Measurements from ENCODE around the gene CACNA1D.

CACNA1D gene

DNA sequence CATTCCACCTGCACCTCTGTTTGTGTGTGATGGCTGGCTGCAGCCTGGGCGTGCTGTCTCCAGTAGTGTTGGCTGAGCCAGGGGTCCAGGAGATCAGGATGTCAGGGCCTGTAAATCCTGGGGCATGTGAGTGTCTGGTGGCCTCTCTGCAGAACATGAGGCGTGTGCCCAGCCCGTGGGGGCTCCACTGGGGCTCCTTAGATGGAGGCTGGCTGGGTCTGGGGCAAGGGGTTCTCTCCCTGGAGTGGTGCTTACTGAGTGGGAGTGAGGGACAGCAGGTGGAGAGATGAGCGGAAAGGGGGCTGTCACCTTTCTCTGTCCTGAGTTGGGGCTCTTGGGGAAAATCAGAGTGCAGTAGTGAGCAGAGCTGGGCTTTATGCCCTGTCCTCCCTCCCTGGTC lies 199.6 kb downstream of the CACNA1D start:
- DNase-seq = no peak

DNA sequence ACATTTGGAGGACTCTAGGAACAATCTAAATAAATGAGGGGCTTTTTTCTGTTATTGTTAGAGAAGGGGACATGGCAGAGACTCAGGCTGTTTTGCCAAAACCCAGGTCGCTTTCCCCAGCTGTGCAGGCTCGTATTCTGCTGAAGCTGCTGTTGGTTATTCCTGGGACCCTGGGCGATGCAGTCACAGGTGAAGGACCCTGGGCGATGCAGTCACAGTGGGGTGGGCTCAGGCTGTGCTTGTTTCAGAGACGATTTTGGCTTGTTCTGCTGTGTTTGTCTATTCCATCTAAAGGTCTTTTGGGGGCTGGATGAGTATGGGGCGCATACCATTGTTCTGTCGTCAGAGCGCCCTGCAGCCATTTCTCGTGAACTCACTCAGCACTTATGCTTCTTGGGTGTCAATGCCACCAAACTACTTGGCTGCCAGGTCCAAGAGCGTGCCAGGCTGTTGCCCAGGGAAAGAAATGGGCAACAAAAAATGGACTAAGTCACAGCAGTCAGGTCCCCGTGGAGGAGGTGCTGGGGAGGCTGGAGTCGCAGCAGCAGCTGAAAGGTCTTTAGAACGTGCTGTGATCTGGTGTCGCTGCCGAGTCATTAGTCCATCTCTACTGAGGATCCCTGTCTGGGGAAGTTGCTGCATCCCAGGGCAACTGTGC lies 200.4 kb downstream of the CACNA1D start:
- no peak for DNase-seq

DNA sequence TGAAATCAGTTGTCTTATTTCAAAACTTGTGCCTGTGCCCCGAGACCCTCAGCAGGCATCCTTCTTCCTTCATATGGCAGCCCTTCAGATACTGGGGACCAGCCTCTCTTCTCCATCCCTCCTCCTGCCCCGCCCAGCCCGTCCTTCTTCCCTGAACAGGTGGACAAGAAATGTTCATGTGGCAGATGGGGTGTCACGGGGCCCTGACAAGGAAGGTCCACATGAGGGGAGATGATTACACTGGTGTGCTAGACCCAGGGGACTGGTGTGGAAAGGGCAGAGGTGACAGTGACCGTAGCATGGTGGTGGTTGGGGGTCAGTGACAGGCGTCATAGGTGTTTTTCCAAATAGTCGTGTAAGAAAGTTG lies 200.9 kb downstream of the CACNA1D start:
- DNase-seq = no peak

DNA sequence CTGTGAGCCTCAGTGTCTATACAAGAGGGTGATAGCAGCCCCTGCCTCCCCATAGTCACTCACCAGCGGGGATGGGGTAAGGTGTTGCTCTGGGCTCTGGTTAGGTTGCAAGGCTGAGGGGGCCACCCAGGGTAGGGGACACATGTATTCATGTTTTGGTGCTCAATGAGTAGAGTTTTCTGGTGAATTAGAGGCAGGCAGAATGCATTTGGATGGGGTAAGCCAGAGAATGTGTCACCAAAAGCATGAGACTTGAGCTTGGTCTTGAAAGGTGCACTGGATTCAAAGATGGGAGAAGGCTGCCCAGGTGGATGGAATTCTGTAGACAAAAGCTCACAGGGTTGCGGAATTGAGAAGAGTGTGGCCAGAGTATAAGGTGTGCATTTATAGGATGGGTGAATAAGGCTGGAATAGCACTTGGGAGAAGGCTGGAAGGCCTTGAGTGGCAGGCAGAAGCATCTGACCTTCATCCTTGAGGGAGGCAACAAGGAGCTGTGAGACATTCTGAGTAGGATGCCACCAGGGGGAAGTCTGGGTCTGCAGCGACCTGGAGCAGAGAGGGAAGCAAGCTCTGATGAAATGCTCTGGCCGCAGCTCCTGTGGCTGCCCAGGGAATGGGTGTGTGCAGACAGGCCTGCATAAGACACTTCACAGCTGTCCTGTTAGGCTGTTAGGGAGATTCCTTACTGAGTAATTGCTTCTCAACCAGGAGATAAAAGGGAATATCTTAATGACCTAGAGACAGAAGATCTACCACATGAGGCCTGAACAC lies 202.2 kb downstream of the CACNA1D start:
- no peak for DNase-seq

DNA sequence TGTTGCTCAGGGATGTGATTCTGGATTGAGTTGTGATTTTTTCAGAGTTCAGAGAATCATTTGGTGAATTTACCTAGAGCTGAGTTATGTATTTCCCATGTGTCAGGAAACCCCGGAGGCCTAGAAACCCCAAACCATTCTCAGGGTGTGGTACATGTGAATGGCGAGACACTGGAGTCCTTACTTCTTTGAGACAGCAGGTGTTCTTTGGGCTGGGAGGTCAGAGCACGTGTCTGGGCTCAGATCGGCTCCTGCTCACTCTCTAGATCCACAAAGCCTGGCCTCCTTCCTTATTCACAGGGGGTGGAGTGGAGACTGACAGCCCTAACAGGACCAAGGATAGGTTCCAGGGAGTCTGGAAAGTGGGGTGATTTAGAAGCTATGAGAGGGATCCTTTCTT lies 206.0 kb downstream of the CACNA1D start:
- DNase-seq = no peak

DNA sequence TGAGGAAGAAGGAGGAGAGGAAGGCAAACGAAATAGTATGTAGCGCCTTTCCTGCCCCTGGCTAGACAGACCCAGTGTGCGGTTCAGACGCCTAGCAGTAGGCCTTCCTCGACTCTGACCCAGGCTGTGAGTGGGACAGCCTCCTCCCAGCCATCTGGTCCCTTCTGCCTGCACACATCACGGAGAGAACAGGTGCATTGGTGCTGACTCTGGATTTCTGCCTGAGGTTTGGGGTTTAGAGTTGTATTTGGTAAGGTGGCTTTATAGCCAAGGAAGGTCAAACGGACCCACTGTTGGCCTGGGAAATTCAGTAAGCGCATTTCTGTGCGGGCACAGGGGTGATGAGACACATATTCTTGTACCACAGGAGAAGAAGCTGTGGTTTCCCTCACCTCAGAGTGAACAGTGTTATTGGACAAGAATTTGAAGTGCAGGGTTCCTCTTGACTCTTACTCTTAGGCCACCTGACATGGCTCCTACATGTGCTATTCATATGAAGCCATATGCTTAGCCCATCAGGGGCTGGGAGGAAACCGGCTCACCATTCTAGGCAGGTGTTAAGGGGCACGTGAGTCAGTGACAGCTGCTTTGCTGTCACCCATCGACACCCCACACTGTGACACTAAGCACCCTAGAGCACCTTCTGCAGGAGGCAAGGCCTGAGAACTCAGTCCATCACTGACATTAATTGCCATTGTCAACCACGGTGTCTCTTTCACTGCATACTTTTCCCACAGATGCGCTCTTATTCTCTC lies 208.5 kb downstream of the CACNA1D start:
- DNase-seq = no peak

DNA sequence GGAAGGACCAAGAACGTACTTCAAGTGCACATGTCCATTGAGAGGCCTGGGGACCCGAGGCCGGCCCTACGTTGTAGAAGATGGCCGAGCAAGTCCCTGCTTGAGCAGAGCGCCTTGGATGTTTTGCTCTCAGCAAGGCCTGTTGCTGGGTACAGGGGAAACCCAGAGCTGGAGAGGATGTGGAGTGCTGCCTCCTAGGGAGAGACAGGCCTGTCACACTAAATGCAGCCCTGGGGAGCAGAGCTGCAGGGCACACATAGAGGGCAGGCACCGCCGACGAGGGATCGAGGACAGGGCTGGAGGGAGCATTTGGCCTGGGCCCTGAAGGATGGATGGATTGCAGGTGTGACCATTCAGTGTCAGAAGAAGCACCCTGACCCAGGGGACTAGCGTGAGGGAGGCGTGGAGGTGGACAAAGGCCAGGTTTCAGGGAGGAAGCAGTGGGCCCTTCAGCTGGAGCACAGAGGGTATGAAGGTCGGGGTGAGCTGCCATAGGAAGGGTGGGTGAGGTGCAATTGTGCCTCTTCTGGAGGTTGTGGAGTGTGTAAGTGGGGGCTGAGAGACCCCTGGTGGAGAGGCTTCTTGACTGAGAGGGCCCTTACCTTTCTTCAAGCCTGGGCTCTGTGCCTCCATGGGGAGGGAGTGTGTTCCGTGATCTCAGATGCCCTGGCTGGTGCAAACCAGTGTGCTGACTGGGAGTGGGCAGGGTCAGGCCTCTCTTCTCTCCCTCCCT lies 209.4 kb downstream of the CACNA1D start:
- DNase-seq = no peak

DNA sequence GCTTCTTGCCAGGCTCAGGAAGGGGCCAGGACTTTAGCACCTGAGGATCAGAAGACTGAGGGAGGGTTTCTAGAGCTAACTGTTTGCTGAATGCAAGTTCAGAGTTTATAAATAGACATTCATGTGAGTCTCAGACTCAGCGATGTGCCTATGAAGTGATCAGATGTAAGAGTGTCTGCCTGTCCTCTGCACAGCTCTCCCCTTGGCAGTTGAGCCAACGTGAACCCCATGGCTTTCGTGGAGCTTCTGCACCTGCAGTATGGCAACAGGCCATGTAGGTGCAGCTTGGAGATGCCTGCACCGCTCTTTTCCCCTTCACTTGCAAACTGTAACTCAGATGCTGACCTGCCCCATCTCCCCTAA lies 209.9 kb downstream of the CACNA1D start:
- no peak for DNase-seq

DNA sequence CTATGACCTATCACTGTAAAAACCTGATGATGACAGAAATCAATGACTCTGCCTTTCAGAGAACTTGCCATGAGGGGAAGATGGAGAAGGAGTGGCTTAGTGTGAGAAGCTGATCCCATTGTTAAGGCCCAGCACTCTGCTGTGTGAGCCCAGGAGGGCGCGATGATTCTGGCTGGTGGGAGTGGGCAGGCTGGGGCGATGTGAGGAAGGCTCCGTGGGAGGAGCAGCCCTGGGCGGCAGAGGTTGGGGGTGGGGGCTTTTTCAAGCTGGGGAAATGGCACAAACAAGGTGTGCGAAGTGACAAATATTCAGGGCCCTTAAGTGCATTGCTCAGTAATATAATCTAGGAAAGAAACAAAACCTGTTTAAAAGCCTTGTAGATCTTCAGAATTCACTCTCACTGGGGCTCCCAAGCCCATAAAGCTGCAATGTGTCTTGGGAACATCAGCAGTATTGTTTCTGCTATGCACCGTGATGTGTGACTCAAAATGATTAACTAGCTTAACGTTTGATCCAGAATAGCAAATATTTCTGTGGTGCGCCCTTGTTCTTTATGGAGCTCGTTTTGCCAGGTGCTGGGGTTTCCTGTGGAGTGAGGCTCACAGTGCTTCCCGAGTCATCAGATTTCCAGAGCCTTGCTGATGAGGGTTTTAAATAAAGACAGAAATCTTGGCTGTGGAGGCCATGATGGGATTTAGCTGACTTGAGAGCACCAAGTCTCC lies 210.8 kb downstream of the CACNA1D start:
- DNase-seq = no peak

DNA sequence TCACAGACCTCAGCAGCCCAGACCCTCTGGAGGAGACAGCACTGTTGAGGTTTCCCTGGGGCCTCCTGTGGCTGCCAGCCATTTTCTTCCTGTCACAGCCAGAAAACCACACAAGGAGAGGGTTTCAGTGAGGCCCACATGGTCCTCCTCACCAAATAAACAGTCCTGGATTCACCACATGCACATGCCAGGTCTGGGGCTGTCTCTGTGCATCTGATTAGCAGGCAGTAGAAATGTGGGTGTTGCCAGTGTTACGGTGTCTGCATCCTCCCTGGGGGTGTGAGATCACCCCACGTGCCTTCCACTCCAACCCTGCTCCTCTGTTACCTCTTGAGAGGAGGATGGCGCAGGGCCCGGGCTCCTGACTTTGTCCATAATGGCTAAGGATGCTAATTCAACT lies 211.4 kb downstream of the CACNA1D start:
- no peak for DNase-seq

DNA sequence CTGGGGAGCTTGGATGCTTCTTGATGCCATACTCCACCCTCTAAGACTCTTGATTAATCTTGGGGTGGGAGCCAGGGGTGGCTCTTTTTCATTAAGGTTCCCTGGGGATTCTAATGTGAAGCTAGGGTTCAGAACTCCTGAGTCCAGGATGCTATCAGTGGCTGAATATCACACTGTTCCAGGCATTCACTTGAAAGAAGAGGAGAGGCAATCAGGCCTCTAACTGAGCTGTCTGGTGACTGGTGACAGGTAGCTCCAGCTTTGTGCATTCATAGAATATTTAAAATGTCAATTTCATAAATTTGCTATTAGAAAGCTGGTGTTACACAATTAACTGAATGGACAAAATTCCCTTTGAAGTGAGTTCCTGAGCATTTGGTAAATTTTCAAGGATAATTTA lies 212.8 kb downstream of the CACNA1D start:
- no peak for DNase-seq

DNA sequence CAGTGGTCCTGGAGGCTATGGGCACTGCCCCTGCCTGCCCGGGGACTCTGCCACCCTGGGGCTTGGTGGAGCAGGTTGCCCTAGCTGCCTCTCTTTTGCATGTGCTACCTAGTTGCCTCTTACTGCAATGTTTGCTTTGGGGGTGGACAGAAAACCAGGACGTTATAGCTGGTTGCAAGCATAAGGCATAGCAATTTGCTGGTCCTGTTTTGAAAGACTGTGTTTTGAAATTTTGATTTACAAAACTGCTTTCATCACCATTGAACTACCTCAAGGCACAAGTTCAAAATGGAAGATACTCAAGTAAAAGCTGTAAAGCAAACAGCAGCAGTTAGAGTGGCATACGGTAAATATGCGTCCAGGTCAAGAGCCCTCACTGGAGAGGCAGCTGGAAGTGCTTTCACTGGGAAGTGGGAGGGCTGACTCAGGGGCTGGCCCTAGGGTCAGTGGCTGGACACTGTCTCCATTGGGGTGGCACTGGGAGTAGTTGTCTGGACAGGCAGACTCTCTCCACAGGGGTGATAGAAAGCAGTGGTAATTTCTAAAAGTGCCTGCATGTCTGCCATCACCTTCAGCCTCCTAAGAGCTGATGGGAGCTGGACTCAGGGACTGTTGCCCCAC lies 213.7 kb downstream of the CACNA1D start:
- no peak for DNase-seq

DNA sequence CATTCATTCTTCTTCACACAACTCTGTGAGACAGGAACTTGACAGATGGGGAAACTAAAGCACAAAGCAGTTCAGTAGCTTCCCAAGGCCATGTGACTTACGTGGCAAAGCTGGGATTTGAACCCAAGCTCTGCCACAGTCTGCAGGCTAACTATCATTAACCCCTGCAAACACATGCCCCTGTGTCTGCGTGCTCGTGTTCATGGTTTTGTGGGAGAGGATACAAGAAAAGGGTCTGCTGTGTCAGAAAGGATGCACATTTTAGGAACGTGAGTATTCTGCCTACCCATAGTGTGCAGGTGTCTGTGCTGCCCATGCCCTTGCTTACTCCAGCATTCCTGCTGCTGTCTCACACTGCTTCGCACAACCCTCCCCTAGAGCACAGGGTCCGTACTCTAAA lies 214.8 kb downstream of the CACNA1D start:
- no peak for DNase-seq

DNA sequence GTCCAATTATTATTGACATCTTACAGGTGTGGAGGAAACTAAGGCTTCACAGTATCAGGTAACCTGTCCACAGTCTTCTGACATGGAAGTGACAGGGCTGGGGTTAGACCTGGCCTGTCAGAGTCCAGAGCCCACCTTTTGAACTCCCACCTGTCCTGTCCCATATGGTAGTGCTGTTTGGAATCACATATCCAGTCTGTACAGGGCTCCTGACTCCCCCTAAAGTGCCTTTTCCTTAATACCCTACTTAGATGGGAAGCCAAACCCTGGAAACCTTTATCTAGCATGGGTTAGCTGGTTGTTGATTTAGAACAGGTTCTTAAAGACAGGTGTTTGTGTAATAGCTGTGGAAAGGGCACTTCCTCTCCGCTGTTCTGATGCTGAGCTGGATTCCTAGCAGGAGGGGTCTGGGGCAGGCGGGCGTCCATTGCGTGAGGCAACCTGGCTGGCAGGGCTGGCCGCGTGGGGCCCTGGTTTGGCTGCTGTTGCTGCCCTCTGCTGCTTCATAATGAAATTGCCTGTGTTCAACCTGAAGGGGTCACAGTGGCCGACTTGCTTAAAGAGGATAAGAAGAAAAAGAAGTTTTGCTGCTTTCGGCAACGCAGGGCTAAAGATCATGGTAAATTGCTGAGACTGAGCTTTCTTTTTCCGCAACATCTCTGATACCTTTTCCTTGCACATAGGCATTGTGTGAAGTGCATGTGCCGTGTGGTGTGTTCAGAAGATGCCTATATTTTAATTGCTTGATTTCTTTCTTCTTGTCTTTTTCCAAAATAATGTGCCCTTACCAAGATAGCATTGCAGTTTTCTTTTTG lies 215.7 kb downstream of the CACNA1D start:
- peak; percentile 90 for DNase-seq

DNA sequence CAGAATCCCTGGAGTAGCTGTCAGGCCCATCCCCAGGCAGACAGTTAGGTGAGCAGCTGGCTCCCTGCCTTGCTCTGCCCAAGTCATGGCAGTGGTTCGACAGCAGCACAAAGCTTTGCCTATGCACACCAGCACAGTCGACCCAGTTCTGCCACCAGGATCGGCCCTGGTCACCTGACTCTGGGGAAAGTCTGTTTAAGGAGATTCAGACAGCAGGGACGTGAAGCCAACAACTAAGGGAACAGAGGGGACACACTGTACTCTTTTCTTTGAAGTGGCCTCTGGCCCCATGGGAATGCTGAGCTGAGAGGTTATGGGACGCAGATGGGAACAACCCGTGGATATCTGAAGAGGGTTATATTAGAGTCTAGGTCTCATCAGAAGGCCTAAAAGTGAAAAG lies 217.0 kb downstream of the CACNA1D start:
- DNase-seq = no peak

DNA sequence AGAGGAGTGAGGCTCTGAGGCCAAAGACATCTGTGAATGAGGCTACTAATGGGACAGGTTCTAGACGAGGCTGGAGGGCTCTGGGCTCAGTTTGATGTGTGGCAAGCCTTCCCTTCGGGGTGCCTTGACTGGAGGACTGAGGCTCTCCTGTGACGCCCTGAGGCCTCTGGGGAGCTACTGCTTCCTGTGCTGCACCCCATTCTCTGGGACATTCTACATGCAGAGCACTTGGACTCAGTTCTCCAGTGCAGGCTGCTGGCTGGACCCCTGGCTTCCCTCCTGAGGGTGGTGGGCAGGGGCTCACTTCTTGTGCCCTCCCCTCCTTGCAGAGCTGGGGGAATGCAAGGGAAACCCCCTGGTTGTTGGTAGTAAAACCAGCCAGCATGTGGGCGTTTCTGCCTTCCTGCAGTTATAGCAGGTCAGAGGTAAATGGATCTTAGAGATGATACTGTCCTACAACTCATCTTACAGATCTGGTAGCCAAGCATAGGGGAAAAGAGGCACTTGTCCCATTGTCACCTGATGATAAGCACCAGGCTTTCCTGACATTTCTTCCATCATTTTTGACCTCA lies 218.5 kb downstream of the CACNA1D start:
- no peak for DNase-seq

DNA sequence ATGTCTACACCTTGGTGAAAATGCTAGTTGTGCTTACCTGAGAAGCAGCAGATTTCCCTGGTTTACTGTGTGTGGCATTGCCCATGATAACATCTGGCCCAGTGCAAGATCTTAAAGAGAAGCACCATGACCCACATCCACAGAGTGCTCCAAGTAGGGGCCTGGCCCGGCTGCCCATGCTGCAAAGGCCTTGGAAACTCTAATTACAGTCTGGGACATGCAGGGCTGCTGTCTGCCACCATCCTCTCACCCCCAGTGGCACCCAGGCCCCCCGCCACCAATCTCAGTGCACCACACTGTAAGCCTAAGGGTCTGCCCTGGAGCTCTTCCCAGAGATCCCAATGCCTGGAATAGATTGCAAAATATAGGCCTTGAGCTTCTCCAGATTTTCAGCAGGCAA lies 219.2 kb downstream of the CACNA1D start:
- no peak for DNase-seq

DNA sequence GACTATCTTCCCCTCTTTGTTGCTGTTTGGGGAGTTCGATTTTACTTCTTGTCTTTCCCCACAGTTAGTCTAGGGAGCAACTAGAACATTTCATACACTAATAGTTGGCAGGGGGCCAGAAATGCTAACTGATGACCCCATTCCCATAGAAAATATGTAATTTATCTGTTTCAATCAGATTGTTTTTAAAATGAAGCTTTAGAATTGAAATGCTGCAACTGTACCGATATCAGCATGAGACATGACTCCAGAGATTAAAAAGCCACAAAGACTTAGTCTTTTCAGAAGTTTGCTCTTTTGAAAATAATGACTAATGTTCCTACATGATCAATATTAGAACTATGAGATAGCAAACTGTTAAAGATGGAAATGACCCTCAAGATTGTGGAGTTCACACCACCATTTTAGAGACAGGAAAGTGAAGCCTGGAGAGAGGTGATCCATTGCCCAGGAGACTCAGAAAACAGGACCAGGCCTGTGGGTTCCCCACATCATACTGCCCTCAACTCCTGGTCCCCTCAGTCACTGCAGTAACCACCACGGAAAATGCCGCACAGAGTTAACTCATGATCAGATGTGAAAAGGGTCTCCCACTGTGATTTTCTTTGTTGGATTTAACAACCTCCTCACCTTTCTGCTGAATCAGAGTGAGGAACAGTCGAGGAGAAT lies 221.5 kb downstream of the CACNA1D start:
- DNase-seq = no peak

DNA sequence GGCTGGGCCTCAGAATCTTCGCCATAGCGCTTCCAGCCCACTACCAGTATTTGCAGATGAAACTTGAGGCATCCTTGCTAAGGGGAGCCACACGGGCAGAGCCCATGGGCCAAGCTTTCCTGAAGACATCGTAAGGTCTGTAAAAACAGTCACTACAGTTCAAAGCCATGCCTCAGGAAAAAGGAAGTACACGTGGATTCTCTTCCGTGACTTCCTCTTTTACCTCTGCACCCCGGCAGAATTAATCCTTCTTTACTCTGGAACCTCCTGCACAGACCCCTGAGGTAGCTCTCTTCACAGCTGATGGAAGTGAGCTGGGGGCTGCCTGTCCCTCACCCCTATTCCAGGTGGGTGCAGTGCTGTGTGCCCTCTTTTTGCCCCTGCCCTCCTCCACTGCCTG lies 222.6 kb downstream of the CACNA1D start:
- no peak for DNase-seq

DNA sequence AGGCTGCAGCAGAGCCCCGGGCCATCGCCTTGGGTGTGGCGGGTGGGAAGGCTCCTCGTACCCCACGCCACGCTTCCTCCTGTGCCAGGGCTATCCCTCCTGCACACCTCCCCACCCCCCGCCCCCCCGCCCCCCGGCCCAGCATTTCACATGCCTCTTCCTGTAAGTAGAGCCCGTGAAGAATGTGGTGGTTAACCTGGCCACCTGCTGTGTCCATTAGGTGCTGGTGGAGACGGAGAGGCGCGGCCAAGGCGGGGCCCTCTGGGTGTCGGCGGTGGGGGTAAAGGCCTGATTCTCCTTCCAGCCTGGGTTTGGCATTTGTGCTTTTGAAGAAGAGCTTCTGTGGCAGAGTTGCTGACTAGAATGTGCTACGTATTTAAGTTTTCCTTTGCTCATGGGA lies 224.1 kb downstream of the CACNA1D start:
- no peak for DNase-seq

Measured in retina (tissue), 1 donor.